Peyer's patch (tissue), 4 donors: Measurements from ENCODE around the gene NTN3. TPM values are rescaled to one million over a fixed set of nuclear protein-coding genes. Genes with fewer than 3 reads are reported as not detected.
"Not testable (repeated sequence)": the region's sequence is repeated elsewhere in the genome, so short reads cannot be mapped to it uniquely, and the experiment has no call there.

ENCODE experiments used
- DNase-seq, 3 donors: peaks; one replicate each; pipeline ENCODE4 v3.0.0-alpha.2; 2017 to 2019
- H3K27ac ChIP-seq, 4 donors: fragments of 200-600 bp; sonication (generic); one replicate each; pipeline ENCODE4 v1.5.1; 2016 to 2019
- H3K27me3 ChIP-seq, 2 donors: fragments of 200-600 bp; sonication (generic); one replicate each; pipeline ENCODE4 v1.5.1; 2019
- H3K36me3 ChIP-seq, 3 donors: fragments of 200-600 bp; sonication (generic); one replicate each; pipeline ENCODE4 v1.5.1; 2016 to 2019
- H3K4me1 ChIP-seq, 4 donors: fragments of 200-600 bp; sonication (generic); one replicate each; pipeline ENCODE4 v1.5.1; 2016 to 2019
- H3K4me3 ChIP-seq, 4 donors: fragments of 200-600 bp; sonication (generic); 1 replicate in 3 of 4; 2 replicates in 1 of 4; pipeline ENCODE4 v1.5.1; 2016 to 2019; ENCODE audit warnings: mild to moderate bottlenecking in 1 of 4
- H3K9me3 ChIP-seq, 4 donors: fragments of 200-600 bp; sonication (generic); one replicate each; pipeline ENCODE4 v1.5.1; 2016 to 2019; ENCODE audit warnings: mild to moderate bottlenecking in 1 of 4
- CTCF ChIP-seq, 6 experiments: fragments of 450-650 bp in 4 of 6; fragments of 200-600 bp in 2 of 6; sonication (generic) in 1 of 6; IDR thresholded peaks; one replicate each; pipeline ENCODE4 v1.5.1; 2017 to 2019; ENCODE audit warnings: antibody characterized with exemption in 6 of 6, mild to moderate bottlenecking in 3 of 6, moderate library complexity in 1 of 6
- POLR2A ChIP-seq, 2 donors: fragments of 450-650 bp; IDR thresholded peaks; one replicate each; pipeline ENCODE4 v1.5.1; 2017; ENCODE audit warnings: antibody characterized with exemption in 2 of 2, mild to moderate bottlenecking in 2 of 2, moderate library complexity in 2 of 2
- total RNA-seq, 4 donors: library from RNA; depleted of rRNA; stranded (reverse); fragments of >200 nt; gene quantifications; one replicate each; pipeline ENCODE4 v1.1.0, GENCODE V29; 2016

Gene NTN3
- total RNA-seq, 4 donors from 2014 or later = not detected

DNA sequence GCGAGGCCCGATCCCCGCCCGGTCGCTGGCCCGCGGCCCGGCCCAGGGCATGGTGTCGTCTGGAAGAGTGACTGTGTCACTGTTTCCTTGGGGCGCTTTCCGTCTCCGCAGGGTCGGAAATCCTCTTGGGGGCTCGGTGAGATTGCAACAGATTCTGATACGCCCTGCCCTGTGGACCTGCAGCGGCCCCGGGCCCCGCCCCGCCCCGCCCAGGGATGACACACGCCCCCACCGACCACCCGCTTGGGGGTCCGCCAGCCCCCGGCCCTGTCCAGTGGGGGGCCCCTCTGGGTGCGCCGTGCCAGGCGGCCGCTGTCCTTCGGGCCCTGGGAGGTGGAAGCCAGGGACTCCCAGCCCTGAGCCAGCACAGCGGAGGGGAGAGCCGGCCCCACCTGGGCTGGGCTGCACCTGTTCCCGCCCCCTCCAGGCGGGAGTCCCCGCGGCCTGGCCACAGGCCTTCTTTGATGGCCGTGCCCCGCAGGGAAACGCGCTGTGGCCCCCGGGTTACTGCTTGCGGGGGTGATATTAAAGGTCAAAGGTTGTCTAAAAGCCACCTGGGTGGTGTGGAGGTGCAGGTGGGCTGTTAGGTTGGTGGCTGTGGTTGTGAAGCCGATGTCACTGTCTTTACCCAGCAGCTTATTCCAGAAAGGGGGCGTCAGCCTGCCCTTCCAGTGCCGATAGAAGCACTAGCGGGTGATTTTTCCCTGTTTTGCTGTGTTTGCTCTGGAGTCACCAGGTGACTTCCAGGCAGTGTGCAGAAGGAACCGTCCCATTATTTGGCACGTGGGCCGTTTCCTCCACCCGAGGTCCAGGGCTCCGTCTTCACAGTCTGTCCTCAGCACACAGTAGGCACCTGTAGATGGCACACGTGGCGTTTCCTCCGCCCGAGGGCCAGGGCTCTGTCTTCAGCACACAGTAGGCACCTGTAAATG is 4.6 kb downstream of the NTN3 start:
- Histone ChIP-seq H3K36me3 (no peaks in the 10 kb centered on the region), H3K9me3 (no peaks in the 10 kb centered on the region), H3K4me1 (peaks cover 0 to 44% (median 21%) of the 10 kb centered on the region in 4 donors), H3K27ac (peak overlapping the region in 2 of 4 donors; percentile 82 to 86), H3K27me3 (peaks cover 0 to 19% of the 10 kb centered on the region in 2 donors), H3K4me3 (peak overlapping the region; percentile 84 to 91 (median 86))
- DNase-seq = peak in 1 of 3 donors; percentile 37
- no peak for TF ChIP-seq POLR2A (IDR thresholded peaks at IDR 0.05)
- TF ChIP-seq CTCF (IDR thresholded peaks at IDR 0.05) = no peak

GRCh38 chr16:2476345-2476720 is 5.2 kb downstream of the NTN3 start:
- Histone ChIP-seq H3K4me1 (peaks cover 0 to 37% (median 19%) of the 10 kb centered on the region in 4 donors), H3K36me3 (no peaks in the 10 kb centered on the region), H3K9me3 (no peaks in the 10 kb centered on the region), H3K27ac (no peak overlapping the region), H3K4me3 (no peak overlapping the region), H3K27me3 (peaks cover 0 to 12% of the 10 kb centered on the region in 2 donors)
- no peak for DNase-seq
- TF ChIP-seq POLR2A (IDR thresholded peaks at IDR 0.05) = no peak
- TF ChIP-seq CTCF (IDR thresholded peaks at IDR 0.05) = no peak

GRCh38 chr16:2476741-2477140 is 5.6 kb downstream of the NTN3 start:
- no peaks in the 10 kb centered on the region for H3K36me3 ChIP-seq
- no peaks in the 10 kb centered on the region for H3K9me3 ChIP-seq
- TF ChIP-seq POLR2A (IDR thresholded peaks at IDR 0.05) (no peak), CTCF (IDR thresholded peaks at IDR 0.05) (no peak)
- peaks cover 0 to 33% (median 16%) of the 10 kb centered on the region in 4 donors for H3K4me1 ChIP-seq
- H3K4me3 ChIP-seq = no peak overlapping the region
- no peak for DNase-seq
- H3K27me3 ChIP-seq = peaks cover 0 to 8% of the 10 kb centered on the region in 2 donors
- no peak overlapping the region for H3K27ac ChIP-seq

GRCh38 chr16:2477327-2477726 is 6.2 kb downstream of the NTN3 start:
- H3K4me3 ChIP-seq = no peak overlapping the region
- no peak for DNase-seq
- H3K36me3 ChIP-seq = no peaks in the 10 kb centered on the region
- H3K27ac ChIP-seq = no peak overlapping the region
- no peaks in the 10 kb centered on the region for H3K9me3 ChIP-seq
- H3K27me3 ChIP-seq = peaks cover 0 to 3% of the 10 kb centered on the region in 2 donors
- H3K4me1 ChIP-seq = peaks cover 0 to 28% (median 14%) of the 10 kb centered on the region in 4 donors
- TF ChIP-seq CTCF (IDR thresholded peaks at IDR 0.05) (no peak), POLR2A (IDR thresholded peaks at IDR 0.05) (no peak)

- DNase-seq = no peak
- TF ChIP-seq POLR2A (IDR thresholded peaks at IDR 0.05) (no peak), CTCF (IDR thresholded peaks at IDR 0.05) (no peak)
- Histone ChIP-seq H3K27me3 (no peaks in the 10 kb centered on the region), H3K9me3 (no peaks in the 10 kb centered on the region), H3K4me3 (no peak overlapping the region), H3K36me3 (no peaks in the 10 kb centered on the region), H3K27ac (no peak overlapping the region), H3K4me1 (peaks cover 0 to 25% (median 13%) of the 10 kb centered on the region in 4 donors)
Observed at GRCh38 chr16:2478279-2478678, 7.2 kb downstream of the NTN3 start.

GRCh38 chr16:2479996-2480395 is 8.9 kb downstream of the NTN3 start:
- H3K27ac ChIP-seq, H3K36me3 ChIP-seq, H3K4me3 ChIP-seq, H3K27me3 ChIP-seq, H3K9me3 ChIP-seq, DNase-seq: not testable (repeated sequence)
- peaks cover 0 to 24% (median 4%) of the 10 kb centered on the region in 4 donors for H3K4me1 ChIP-seq
